ENCODE measurements around the gene BLTP3B. TPM values are rescaled to one million over a fixed set of nuclear protein-coding genes. Genes with fewer than 3 reads are reported as not detected.

Gene BLTP3B
- total RNA-seq, 2 donors from 2014 or later = 20.2 to 23.8 TPM

- no peak for TF ChIP-seq CTCF (IDR thresholded peaks at IDR 0.05)
- Histone ChIP-seq H3K9me3 (no peaks in the 10 kb centered on the region), H3K4me3 (no peak overlapping the region), H3K36me3 (no peaks in the 10 kb centered on the region), H3K27me3 (no peaks in the 10 kb centered on the region), H3K27ac (no peak overlapping the region), H3K4me1 (no peaks in the 10 kb centered on the region), H3K9ac (ENCODE audit: low read depth in 2 of 2, low read length in 2 of 2) (no peak overlapping the region)
- intact Hi-C loops (cut with DNase I) = no loop called here
- no peak for DNase-seq
These were observed 10.5 kb upstream of the BLTP3B start for GRCh38 chr12:100153131-100153530.

GRCh38 chr12:100151769-100152168 is 9.1 kb upstream of the BLTP3B start:
- Histone ChIP-seq H3K4me3 (no peak overlapping the region), H3K4me1 (no peaks in the 10 kb centered on the region), H3K36me3 (no peaks in the 10 kb centered on the region), H3K9me3 (no peaks in the 10 kb centered on the region), H3K9ac (ENCODE audit: low read depth in 2 of 2, low read length in 2 of 2) (no peak overlapping the region), H3K27ac (no peak overlapping the region), H3K27me3 (no peaks in the 10 kb centered on the region)
- DNase-seq = no peak
- no peak for TF ChIP-seq CTCF (IDR thresholded peaks at IDR 0.05)
- intact Hi-C loops (cut with DNase I) = no loop called here

GRCh38 chr12:100146252-100146651 is 3.6 kb upstream of the BLTP3B start:
- intact Hi-C loops (cut with DNase I) = no loop called here
- Histone ChIP-seq H3K9ac (ENCODE audit: low read depth in 2 of 2, low read length in 2 of 2) (no peak overlapping the region), H3K27ac (no peak overlapping the region), H3K9me3 (no peaks in the 10 kb centered on the region), H3K27me3 (no peaks in the 10 kb centered on the region), H3K4me3 (no peak overlapping the region), H3K4me1 (no peaks in the 10 kb centered on the region), H3K36me3 (no peaks in the 10 kb centered on the region)
- no peak for TF ChIP-seq CTCF (IDR thresholded peaks at IDR 0.05)
- DNase-seq = no peak

- Histone ChIP-seq H3K27me3 (no peaks in the 10 kb centered on the region), H3K27ac (no peak overlapping the region), H3K4me3 (no peak overlapping the region), H3K9ac (ENCODE audit: low read depth in 2 of 2, low read length in 2 of 2) (no peak overlapping the region), H3K4me1 (no peaks in the 10 kb centered on the region), H3K9me3 (no peaks in the 10 kb centered on the region), H3K36me3 (no peaks in the 10 kb centered on the region)
- no peak for TF ChIP-seq CTCF (IDR thresholded peaks at IDR 0.05)
- no peak for DNase-seq
- intact Hi-C loops (cut with DNase I) = no loop called here
These were observed 3.0 kb upstream of the BLTP3B start for GRCh38 chr12:100145643-100146042.

- intact Hi-C loops (cut with DNase I) = no loop called here
- peak overlapping the region; percentile 94 for H3K27ac ChIP-seq
- H3K4me1 ChIP-seq = no peaks in the 10 kb centered on the region
- TF ChIP-seq CTCF (IDR thresholded peaks at IDR 0.05) = no peak
- no peaks in the 10 kb centered on the region for H3K36me3 ChIP-seq
- no peaks in the 10 kb centered on the region for H3K9me3 ChIP-seq
- peak; percentile 83 for DNase-seq
- H3K27me3 ChIP-seq = no peaks in the 10 kb centered on the region
- peak overlapping the region; percentile 89 for H3K4me3 ChIP-seq
- peak overlapping the region; percentile 84 to 96 for H3K9ac ChIP-seq (ENCODE audit: low read depth in 2 of 2, low read length in 2 of 2)
These were observed 450 bp downstream of the BLTP3B start for GRCh38 chr12:100141998-100142850.

Data from colonic mucosa (tissue), 4 donors.